Esophagus squamous epithelium (tissue), 4 donors: ENCODE measurements around the gene GPR62.

ENCODE experiments used
- CTCF ChIP-seq, 6 experiments: fragments of 450-650 bp in 4 of 6; fragments of 200-600 bp in 2 of 6; sonication (generic) in 2 of 6; IDR thresholded peaks; one replicate each; pipeline ENCODE4 v1.5.1; 2016 to 2019; ENCODE audit warnings: antibody characterized with exemption in 6 of 6, mild to moderate bottlenecking in 4 of 6, moderate library complexity in 4 of 6
- POLR2A ChIP-seq, 4 donors: fragments of 450-650 bp; IDR thresholded peaks; one replicate each; pipeline ENCODE4 v1.6.1; 2017; ENCODE audit warnings: antibody characterized with exemption in 4 of 4, mild to moderate bottlenecking in 4 of 4, moderate library complexity in 3 of 4

- no peak for TF ChIP-seq POLR2A (IDR thresholded peaks at IDR 0.05)
- TF ChIP-seq CTCF (IDR thresholded peaks at IDR 0.05), result no peak
Observed at GRCh38 chr3:51968170-51968775, 13.1 kb downstream of the GPR62 start.
